ENCODE measurements around the gene PTTG1IP. TPM values are rescaled to one million over a fixed set of nuclear protein-coding genes. Genes with fewer than 3 reads are reported as not detected.

PTTG1IP gene
- total RNA-seq, 1 donor from 2014 or later = 209 TPM

- H3K4me1 ChIP-seq = peaks cover 43% of the 10 kb centered on the region
- DNase-seq (peak; percentile 68), ATAC-seq (peak; percentile 12 to 20)
- intact Hi-C loops (cut with DNase I) = no loop called here
- H3K27me3 ChIP-seq (ENCODE audit: low read depth) = peaks cover 23% of the 10 kb centered on the region
- no peaks in the 10 kb centered on the region for H3K36me3 ChIP-seq
- no peaks in the 10 kb centered on the region for H3K9me3 ChIP-seq
- peak overlapping the region; percentile 58 for H3K4me3 ChIP-seq
- peak overlapping the region; percentile 63 for H3K27ac ChIP-seq
- TF ChIP-seq, protein P1, sequence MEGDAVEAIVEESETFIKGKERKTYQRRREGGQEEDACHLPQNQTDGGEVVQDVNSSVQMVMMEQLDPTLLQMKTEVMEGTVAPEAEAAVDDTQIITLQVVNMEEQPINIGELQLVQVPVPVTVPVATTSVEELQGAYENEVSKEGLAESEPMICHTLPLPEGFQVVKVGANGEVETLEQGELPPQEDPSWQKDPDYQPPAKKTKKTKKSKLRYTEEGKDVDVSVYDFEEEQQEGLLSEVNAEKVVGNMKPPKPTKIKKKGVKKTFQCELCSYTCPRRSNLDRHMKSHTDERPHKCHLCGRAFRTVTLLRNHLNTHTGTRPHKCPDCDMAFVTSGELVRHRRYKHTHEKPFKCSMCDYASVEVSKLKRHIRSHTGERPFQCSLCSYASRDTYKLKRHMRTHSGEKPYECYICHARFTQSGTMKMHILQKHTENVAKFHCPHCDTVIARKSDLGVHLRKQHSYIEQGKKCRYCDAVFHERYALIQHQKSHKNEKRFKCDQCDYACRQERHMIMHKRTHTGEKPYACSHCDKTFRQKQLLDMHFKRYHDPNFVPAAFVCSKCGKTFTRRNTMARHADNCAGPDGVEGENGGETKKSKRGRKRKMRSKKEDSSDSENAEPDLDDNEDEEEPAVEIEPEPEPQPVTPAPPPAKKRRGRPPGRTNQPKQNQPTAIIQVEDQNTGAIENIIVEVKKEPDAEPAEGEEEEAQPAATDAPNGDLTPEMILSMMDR (IDR thresholded peaks at IDR 0.05) = no peak
Observed at GRCh38 chr21:44919111-44919912, 45.8 kb upstream of the PTTG1IP start.

GRCh38 chr21:44918581-44919033, 45.1 kb upstream of the PTTG1IP start:
- TF ChIP-seq, protein P1 (IDR thresholded peaks at IDR 0.05) = no peak
- no peak overlapping the region for H3K27ac ChIP-seq
- H3K36me3 ChIP-seq = no peaks in the 10 kb centered on the region
- H3K4me1 ChIP-seq = peaks cover 44% of the 10 kb centered on the region
- ATAC-seq = peak in 1 of 2 donors; percentile 1
- H3K4me3 ChIP-seq = peak overlapping the region; percentile 58
- intact Hi-C loops (cut with DNase I) = no loop called here
- peaks cover 23% of the 10 kb centered on the region for H3K27me3 ChIP-seq (ENCODE audit: low read depth)
- DNase-seq = peak; percentile 44
- H3K9me3 ChIP-seq = no peaks in the 10 kb centered on the region

GRCh38 chr21:44918107-44918470, 44.6 kb upstream of the PTTG1IP start:
- Histone ChIP-seq H3K4me3 (peak overlapping the region; percentile 58), H3K9me3 (no peaks in the 10 kb centered on the region), H3K27ac (no peak overlapping the region), H3K27me3 (ENCODE audit: low read depth) (peaks cover 23% of the 10 kb centered on the region), H3K36me3 (no peaks in the 10 kb centered on the region), H3K4me1 (peaks cover 49% of the 10 kb centered on the region)
- no peak for ATAC-seq
- intact Hi-C loops (cut with DNase I) = no loop called here
- DNase-seq = peak; percentile 43
- TF ChIP-seq, protein P1 (IDR thresholded peaks at IDR 0.05) = no peak

GRCh38 chr21:44917446-44918106, 44.1 kb upstream of the PTTG1IP start:
- TF ChIP-seq, protein P1 (IDR thresholded peaks at IDR 0.05) = no peak
- peak; percentile 39 for DNase-seq

DNA sequence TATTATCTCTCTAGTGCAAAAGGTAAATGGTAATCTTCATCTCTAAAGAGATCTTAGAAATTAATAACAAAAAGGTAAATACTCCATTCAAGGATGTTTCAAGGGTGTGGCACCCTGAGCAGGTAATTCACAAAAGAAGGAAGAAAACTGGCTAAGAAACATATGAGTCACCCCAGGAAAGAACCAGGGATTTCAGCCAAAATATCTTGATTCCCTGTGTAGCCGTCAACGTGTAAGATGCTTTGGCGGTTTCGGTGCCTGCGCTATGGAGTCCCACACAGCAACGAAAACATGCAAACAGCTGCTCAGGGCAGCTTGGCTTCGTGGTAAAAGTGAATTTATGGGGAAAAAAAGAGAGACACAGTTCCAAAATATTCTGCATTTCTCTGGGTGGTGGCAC, 43.5 kb upstream of the PTTG1IP start:
- H3K9me3 ChIP-seq = no peaks in the 10 kb centered on the region
- intact Hi-C loops (cut with DNase I) = no loop called here
- TF ChIP-seq, protein P1 (IDR thresholded peaks at IDR 0.05) = no peak
- no peak for ATAC-seq
- H3K27ac ChIP-seq = no peak overlapping the region
- no peaks in the 10 kb centered on the region for H3K36me3 ChIP-seq
- no peak for DNase-seq
- peaks cover 23% of the 10 kb centered on the region for H3K27me3 ChIP-seq (ENCODE audit: low read depth)
- peaks cover 56% of the 10 kb centered on the region for H3K4me1 ChIP-seq
- no peak overlapping the region for H3K4me3 ChIP-seq

More at GRCh38 chr21:44917446-44918106, 44.1 kb upstream of the PTTG1IP start:
- H3K36me3 ChIP-seq = no peaks in the 10 kb centered on the region
- H3K4me1 ChIP-seq = peaks cover 50% of the 10 kb centered on the region
- H3K4me3 ChIP-seq = peak overlapping the region; percentile 58
- intact Hi-C loops (cut with DNase I) = no loop called here
- ATAC-seq = no peak
- no peaks in the 10 kb centered on the region for H3K9me3 ChIP-seq
- peaks cover 23% of the 10 kb centered on the region for H3K27me3 ChIP-seq (ENCODE audit: low read depth)
- H3K27ac ChIP-seq = no peak overlapping the region

Measured in lower lobe of right lung (tissue), 2 donors.